ENCODE data around the gene C19orf67. TPM values are rescaled to one million over a fixed set of nuclear protein-coding genes. Genes with fewer than 3 reads are reported as not detected.

Gene C19orf67
- total RNA-seq, 1 experiment from 2014 or later, result not detected

- H4K20me1 ChIP-seq (ENCODE audit: low read length), result no peaks in the 10 kb centered on the region
- intact Hi-C loops (cut with micrococcal nuclease), result no loop called here
- no peaks in the 10 kb centered on the region for H3K9me2 ChIP-seq (replicated peaks; ENCODE audit: low read length)
- no peaks in the 10 kb centered on the region for H3K27me3 ChIP-seq (ENCODE audit: low read length)
- H3K9ac ChIP-seq (ENCODE audit: low read length), result no peak overlapping the region
- no TSS peak for BruUV-seq (replicated peaks)
- no peaks in the 10 kb centered on the region for H3F3A ChIP-seq (ENCODE audit: low read length, unreplicated experiment)
- no peak overlapping the region for H2AFZ ChIP-seq (ENCODE audit: low read length)
- H3K4me2 ChIP-seq (ENCODE audit: low read length), result no peak overlapping the region
- ATAC-seq (no peak), DNase-seq (no peak)
- ChIA-PET POLR2A (ENCODE audit: unreplicated experiment) (no interaction called here), CTCF (no interaction called here)
- no peak overlapping the region for H3K27ac ChIP-seq (ENCODE audit: low read length)
- H3K79me2 ChIP-seq (ENCODE audit: low read length), result peaks cover 3% of the 10 kb centered on the region; the same call in 1 of the 2 replicates
- peaks cover 13% of the 10 kb centered on the region; the same call in 1 of the 2 replicates for H3K36me3 ChIP-seq (ENCODE audit: low read depth, low read length)
- TF ChIP-seq EZH2 (IDR thresholded peaks at IDR 0.05; ENCODE audit: low read length, unreplicated experiment) (no peak), CTCF (conservative IDR thresholded peaks at IDR 0.05; ENCODE audit: low read depth, low read length) (no peak), EZH2phosphoT487 (IDR thresholded peaks at IDR 0.05; ENCODE audit: borderline replicate concordance, low read length) (no peak)
- no peaks in the 10 kb centered on the region for H3K9me3 ChIP-seq (ENCODE audit: low read length)
- H3K4me3 ChIP-seq (ENCODE audit: low read length), result no peak overlapping the region
- H3K4me1 ChIP-seq (ENCODE audit: insufficient read depth, low read length), result peaks cover 7% of the 10 kb centered on the region; the same call in 1 of the 2 replicates
These were observed 21.3 kb upstream of the C19orf67 start for GRCh38 chr19:14106840-14107239.

- H3K4me3 ChIP-seq (ENCODE audit: low read length), result no peak overlapping the region
- ChIA-PET CTCF (interaction anchor here (0.6 kb wide), 1 partner anchor 348 kb away, joined by 3 read pairs; no protein-coding TSS in a partner anchor), POLR2A (ENCODE audit: unreplicated experiment) (no interaction called here)
- no peak for TF ChIP-seq EZH2phosphoT487 (IDR thresholded peaks at IDR 0.05; ENCODE audit: borderline replicate concordance, low read length)
- no peak for TF ChIP-seq EZH2 (IDR thresholded peaks at IDR 0.05; ENCODE audit: low read length, unreplicated experiment)
- TF ChIP-seq CTCF (conservative IDR thresholded peaks at IDR 0.05; ENCODE audit: low read depth, low read length), result no peak
- H3K36me3 ChIP-seq (ENCODE audit: low read depth, low read length), result peaks cover 17% of the 10 kb centered on the region
- no peak overlapping the region for H3K9ac ChIP-seq (ENCODE audit: low read length)
- no peak for ATAC-seq
- no peak for DNase-seq
- H3K9me3 ChIP-seq (ENCODE audit: low read length), result no peaks in the 10 kb centered on the region
- H3K79me2 ChIP-seq (ENCODE audit: low read length), result peaks cover 3% of the 10 kb centered on the region; the same call in 1 of the 2 replicates
- no TSS peak for BruUV-seq (replicated peaks)
- no peaks in the 10 kb centered on the region for H3F3A ChIP-seq (ENCODE audit: low read length, unreplicated experiment)
- H2AFZ ChIP-seq (ENCODE audit: low read length), result no peak overlapping the region
- H3K4me2 ChIP-seq (ENCODE audit: low read length), result no peak overlapping the region
- peaks cover 7% of the 10 kb centered on the region; the same call in 1 of the 2 replicates for H3K4me1 ChIP-seq (ENCODE audit: insufficient read depth, low read length)
- no peaks in the 10 kb centered on the region for H3K9me2 ChIP-seq (replicated peaks; ENCODE audit: low read length)
- no peak overlapping the region for H3K27ac ChIP-seq (ENCODE audit: low read length)
- intact Hi-C loops (cut with micrococcal nuclease), result no loop called here
- no peaks in the 10 kb centered on the region for H4K20me1 ChIP-seq (ENCODE audit: low read length)
- H3K27me3 ChIP-seq (ENCODE audit: low read length), result no peaks in the 10 kb centered on the region
These were observed 20.1 kb upstream of the C19orf67 start for GRCh38 chr19:14105680-14106079.

GRCh38 chr19:14103310-14103709 is 17.7 kb upstream of the C19orf67 start:
- POLR2A ChIA-PET (ENCODE audit: unreplicated experiment), result no interaction called here
- Histone ChIP-seq H3K9ac (ENCODE audit: low read length) (no peak overlapping the region), H3K4me2 (ENCODE audit: low read length) (no peak overlapping the region), H3K9me3 (ENCODE audit: low read length) (no peaks in the 10 kb centered on the region), H3K9me2 (replicated peaks; ENCODE audit: low read length) (no peaks in the 10 kb centered on the region), H3K36me3 (ENCODE audit: low read depth, low read length) (peaks cover 20% of the 10 kb centered on the region), H3K4me1 (ENCODE audit: insufficient read depth, low read length) (peaks cover 7% of the 10 kb centered on the region; the same call in 1 of the 2 replicates), H3K4me3 (ENCODE audit: low read length) (no peak overlapping the region), H4K20me1 (ENCODE audit: low read length) (no peaks in the 10 kb centered on the region), H3K27me3 (ENCODE audit: low read length) (no peaks in the 10 kb centered on the region), H3K79me2 (ENCODE audit: low read length) (no peaks in the 10 kb centered on the region), H2AFZ (ENCODE audit: low read length) (no peak overlapping the region), H3F3A (ENCODE audit: low read length, unreplicated experiment) (no peaks in the 10 kb centered on the region), H3K27ac (ENCODE audit: low read length) (no peak overlapping the region)
- no peak for TF ChIP-seq EZH2phosphoT487 (IDR thresholded peaks at IDR 0.05; ENCODE audit: borderline replicate concordance, low read length)
- TF ChIP-seq CTCF (conservative IDR thresholded peaks at IDR 0.05; ENCODE audit: low read depth, low read length), result no peak
- TF ChIP-seq EZH2 (IDR thresholded peaks at IDR 0.05; ENCODE audit: low read length, unreplicated experiment), result no peak
- BruUV-seq (replicated peaks), result no TSS peak
- CTCF ChIA-PET, result no interaction called here
- intact Hi-C loops (cut with micrococcal nuclease), result no loop called here
- DNase-seq (no peak), ATAC-seq (no peak; the same call in 1 of the 2 replicates)
